ENCODE data around the gene RTP2.
"Not testable (repeated sequence)": the region's sequence is repeated elsewhere in the genome, so short reads cannot be mapped to it uniquely, and the experiment has no call there.

RTP2 gene

DNA sequence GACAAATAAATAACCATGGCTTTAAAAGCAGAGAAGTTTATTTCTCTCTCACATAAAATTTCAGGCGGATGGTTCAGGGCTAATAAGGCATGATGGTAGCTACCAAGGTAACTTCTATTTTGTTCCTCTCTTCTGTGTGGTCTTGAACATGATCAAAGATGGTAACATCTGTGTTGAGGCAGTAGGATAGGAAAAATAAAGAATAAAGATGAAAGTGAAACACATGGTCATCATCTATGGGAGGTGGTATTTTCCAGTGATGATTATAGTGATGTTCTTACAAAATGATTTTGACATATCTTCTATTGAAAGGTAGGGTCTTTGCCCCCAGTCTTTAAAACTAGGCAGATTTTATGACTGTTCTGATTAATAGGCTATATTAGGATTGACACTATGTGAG, 17.9 kb downstream of the RTP2 start:
- TF ChIP-seq, protein P1, sequence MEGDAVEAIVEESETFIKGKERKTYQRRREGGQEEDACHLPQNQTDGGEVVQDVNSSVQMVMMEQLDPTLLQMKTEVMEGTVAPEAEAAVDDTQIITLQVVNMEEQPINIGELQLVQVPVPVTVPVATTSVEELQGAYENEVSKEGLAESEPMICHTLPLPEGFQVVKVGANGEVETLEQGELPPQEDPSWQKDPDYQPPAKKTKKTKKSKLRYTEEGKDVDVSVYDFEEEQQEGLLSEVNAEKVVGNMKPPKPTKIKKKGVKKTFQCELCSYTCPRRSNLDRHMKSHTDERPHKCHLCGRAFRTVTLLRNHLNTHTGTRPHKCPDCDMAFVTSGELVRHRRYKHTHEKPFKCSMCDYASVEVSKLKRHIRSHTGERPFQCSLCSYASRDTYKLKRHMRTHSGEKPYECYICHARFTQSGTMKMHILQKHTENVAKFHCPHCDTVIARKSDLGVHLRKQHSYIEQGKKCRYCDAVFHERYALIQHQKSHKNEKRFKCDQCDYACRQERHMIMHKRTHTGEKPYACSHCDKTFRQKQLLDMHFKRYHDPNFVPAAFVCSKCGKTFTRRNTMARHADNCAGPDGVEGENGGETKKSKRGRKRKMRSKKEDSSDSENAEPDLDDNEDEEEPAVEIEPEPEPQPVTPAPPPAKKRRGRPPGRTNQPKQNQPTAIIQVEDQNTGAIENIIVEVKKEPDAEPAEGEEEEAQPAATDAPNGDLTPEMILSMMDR (IDR thresholded peaks at IDR 0.05; ENCODE audit: low read depth, low read length), result no peak
- no peak overlapping the region for H3K4me3 ChIP-seq (ENCODE audit: low read depth, low read length)

DNA sequence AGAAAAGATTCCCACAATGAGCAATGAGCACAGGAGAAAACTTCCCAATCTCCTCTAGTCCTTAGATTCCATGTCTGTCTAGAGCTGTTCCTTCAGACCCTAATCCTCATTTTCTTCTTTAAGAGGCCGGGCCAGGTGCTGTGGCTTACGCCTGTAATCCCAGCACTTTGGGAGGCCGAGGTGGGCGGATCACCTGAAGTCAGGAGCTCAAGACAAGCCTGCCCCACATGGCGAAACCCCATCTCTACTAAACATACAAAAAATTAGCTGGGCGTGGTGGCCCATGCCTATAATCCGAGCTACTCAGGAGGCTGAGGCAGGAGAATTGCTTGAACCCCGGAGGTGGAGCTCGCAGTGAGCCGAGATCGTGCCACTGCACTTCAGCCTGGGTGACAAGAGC, 20.6 kb downstream of the RTP2 start:
- not testable (repeated sequence) for H3K4me3 ChIP-seq (ENCODE audit: low read depth, low read length)

DNA sequence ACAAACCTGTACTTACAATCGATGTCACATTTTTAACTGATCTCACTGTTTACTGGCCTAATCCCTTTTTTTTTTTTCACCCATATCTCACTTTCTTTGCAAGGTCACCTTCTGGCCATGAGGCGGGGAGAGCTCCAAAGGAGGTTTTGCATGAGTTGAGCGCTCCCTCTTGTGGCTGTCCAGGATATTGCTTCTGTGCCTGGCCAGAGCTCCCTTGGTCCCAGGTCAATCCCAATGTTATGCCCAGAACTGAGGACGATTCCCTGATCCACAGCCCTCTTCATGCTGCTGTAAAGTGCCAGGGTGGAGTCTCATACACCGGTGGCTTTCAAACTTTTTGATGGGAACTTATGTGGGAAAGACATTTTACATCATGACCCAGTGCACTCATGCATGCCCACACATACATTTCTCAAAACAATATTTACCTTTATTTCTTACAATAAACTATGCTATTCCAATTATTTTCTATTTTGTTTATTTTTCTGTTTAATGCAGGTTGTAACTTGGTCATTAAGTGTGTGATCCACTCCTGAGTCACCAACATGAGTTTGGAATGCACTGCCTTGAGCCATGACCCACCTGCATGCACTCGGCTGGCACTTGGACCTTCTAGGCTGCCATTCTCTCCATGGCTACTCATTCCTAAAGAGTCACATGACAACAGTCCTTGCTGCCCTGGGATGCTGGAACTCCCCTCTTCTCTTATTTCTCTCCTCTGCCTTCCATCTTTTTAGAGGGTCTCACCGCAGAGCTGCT, 22.5 kb downstream of the RTP2 start:
- TF ChIP-seq, protein P1 (IDR thresholded peaks at IDR 0.05; ENCODE audit: low read depth, low read length), result peak; percentile 88
- H3K4me3 ChIP-seq (ENCODE audit: low read depth, low read length), result no peak overlapping the region

DNA sequence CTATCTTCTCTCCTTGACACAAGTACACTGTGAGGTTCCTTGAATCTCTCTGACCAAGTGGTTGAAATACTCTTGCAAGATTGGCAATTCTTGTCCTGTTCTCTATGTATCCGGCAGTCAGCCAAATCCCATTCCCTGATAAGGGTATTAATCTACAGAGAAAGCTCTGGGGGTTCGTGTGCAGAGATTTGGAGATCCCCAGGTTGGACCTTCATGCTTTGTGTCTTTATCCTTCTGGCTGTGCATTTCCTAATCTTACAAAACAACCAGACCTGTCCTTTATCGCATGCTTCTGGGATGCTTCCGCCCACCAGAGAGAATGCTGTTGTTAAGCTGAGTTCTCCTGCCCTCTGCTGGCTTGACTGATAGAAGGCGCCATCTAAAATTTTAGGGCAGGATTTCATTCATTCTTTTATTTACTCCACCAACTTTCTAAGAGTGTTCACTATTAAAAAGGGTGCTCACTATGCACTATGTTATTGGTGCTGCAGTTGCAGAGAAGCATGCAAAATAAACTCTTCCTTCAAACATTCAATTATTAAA, 23.6 kb downstream of the RTP2 start:
- TF ChIP-seq, protein P1 (IDR thresholded peaks at IDR 0.05; ENCODE audit: low read depth, low read length), result peak; percentile 63
- no peak overlapping the region for H3K4me3 ChIP-seq (ENCODE audit: low read depth, low read length)

DNA sequence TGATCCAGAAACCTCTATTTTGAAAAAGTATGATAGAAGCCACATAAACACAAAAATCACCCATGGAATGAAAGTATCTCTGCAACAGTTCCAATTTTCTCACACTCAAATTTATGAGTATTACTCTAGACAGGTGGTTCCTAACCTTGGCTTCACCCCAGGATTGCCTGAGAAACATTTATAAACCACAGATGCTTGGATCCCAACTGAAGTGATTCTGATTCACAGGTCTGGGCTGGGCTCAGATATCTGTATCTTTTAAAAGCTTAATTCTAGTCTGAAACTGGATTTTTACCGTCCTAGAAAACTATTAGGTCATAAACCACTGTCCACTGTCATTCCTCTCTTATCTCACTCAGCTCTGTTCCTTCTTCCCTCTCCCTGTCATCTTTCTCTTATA, 24.8 kb downstream of the RTP2 start:
- no peak overlapping the region for H3K4me3 ChIP-seq (ENCODE audit: low read depth, low read length)
- TF ChIP-seq, protein P1 (IDR thresholded peaks at IDR 0.05; ENCODE audit: low read depth, low read length), result no peak

DNA sequence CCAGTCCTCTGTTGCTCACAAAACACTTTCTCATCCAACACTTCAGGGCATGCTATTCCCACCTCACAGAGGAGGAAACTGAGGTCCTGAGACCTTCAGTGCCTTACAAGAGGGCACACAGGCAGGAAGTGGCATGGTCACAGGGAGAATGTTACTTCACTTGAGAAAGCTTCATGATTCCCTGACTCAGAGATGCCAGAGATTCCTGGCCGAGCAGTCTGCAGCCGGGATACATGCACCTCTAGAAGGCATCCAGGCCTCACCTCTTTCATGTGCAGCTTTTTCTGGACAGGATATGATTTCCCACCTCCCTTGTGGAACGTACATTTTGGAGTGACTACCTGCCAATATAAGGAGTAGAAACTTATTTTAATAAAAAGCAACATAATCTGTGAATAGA, 29.3 kb downstream of the RTP2 start:
- no peak overlapping the region for H3K4me3 ChIP-seq (ENCODE audit: low read depth, low read length)
- TF ChIP-seq, protein P1 (IDR thresholded peaks at IDR 0.05; ENCODE audit: low read depth, low read length), result no peak

DNA sequence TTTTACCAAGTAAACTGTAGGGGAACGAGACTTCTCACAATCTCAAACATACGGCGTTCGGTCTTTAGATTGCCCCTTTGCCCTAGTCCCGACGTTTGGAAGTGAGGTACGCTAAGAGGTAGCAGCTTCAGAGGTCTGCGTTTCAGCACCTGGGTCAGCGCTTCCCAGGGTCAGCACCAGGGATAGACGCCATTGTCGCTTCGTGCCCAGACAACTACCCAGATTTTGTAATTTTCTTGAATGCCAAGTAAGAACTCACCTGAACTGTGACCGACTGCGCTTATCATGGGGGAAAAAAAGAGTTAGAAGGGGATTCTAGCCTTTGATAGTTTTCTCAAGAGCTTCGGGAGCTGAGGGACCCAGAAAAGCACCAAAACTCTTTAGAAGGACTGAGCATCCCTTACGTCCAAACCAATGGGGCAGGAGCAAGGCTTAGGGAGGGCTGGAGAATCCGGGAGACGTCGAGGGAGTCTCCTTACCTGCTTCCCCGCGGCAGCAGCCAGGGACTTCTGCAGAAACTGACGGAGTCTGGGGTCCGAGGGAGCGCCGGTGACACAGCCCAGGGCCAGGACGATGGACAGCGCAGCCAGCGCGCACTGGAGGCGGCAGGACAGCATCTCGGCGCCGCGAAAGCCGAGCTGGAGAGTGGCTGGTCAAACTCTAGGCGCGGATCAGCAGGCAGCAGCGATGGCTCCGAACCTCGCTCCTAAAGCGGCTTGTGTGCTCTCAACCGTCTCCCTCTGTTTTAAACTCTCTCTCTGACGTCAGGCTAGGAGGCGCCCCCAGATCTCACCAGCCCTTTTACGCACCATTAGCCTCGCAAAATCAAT, 32.5 kb downstream of the RTP2 start, which contains the start of gene SST:
SST (minus strand) TSS at position 720 of the 830 bp plus-strand sequence; CDS start at position 617, 103 bp downstream.
- TF ChIP-seq, protein P1 (IDR thresholded peaks at IDR 0.05; ENCODE audit: low read depth, low read length), result no peak
- no peak within 1 kb of the TSS for H3K4me3 ChIP-seq (ENCODE audit: low read depth, low read length)

All from WI38 (cell line).